Duodenal mucosa (tissue), 2 donors: ENCODE measurements around the gene KCTD14.
"Not testable (repeated sequence)": the region's sequence is repeated elsewhere in the genome, so short reads cannot be mapped to it uniquely, and the experiment has no call there.

Experiments used
- H3K27ac ChIP-seq: one replicate; pipeline ENCODE4 v1.7.0; 2013; ENCODE audit warnings: low read depth, low read length
- H3K27me3 ChIP-seq, 2 donors: one replicate each; pipeline ENCODE4 v1.7.0; 2013; ENCODE audit warnings: low read length in 2 of 2, control low read depth in 1 of 2; ENCODE audit not compliant: insufficient read depth in 2 of 2, control insufficient read depth in 1 of 2
- H3K36me3 ChIP-seq, 2 donors: one replicate each; pipeline ENCODE4 v1.7.0; 2013; ENCODE audit warnings: low read length in 2 of 2, control low read depth in 1 of 2; ENCODE audit not compliant: insufficient read depth in 2 of 2, control insufficient read depth in 1 of 2
- H3K4me1 ChIP-seq, 2 donors: one replicate each; pipeline ENCODE4 v1.7.0; 2013; ENCODE audit warnings: low read length in 2 of 2, control low read depth in 1 of 2; ENCODE audit not compliant: insufficient read depth in 2 of 2, control insufficient read depth in 1 of 2
- H3K4me3 ChIP-seq, 2 donors: one replicate each; pipeline ENCODE4 v1.7.0; 2013; ENCODE audit warnings: low read length in 2 of 2, low read depth in 1 of 2
- H3K9ac ChIP-seq, 2 donors: one replicate each; pipeline ENCODE4 v1.7.0; 2013; ENCODE audit warnings: low read length in 2 of 2, low read depth in 1 of 2
- H3K9me3 ChIP-seq, 2 donors: one replicate each; pipeline ENCODE4 v1.7.0; 2013; ENCODE audit warnings: low read length in 2 of 2, control low read depth in 1 of 2; ENCODE audit not compliant: control insufficient read depth in 1 of 2

The KCTD14 gene

DNA sequence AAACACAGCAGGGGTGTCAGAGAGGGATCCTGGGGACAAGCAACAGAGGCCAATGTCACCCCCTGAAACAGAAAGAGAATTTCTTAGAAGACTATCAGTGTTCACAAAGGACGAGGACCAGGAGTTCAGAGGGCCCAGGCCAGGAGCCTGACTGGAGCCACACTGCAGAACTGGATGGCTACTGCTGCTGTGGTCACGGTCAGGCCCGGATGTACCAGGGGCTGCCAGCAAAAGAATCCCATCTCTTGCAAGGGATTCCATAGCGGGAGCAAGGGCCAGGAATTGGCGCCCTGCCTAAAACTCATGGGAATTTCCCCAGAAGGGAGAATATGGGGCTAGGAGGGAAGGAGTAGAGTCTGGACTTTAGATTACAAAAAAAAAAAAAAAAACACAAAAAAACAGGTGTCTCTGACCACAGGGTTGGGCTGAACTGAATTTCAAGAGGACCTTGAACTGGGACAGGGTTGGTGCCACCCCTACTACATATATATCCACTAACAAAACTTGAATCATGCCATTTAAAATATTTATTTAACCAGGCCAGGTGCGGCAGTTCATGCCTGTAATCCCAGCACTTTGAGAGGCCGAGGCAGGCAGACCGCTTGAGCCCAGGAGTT, 15.7 kb upstream of the KCTD14 start:
- Histone ChIP-seq H3K27ac (no peak overlapping the region), H3K27me3 (no peaks in the 10 kb centered on the region), H3K9ac (no peak overlapping the region), H3K9me3 (no peaks in the 10 kb centered on the region), H3K4me3 (no peak overlapping the region), H3K4me1 (peaks cover 23 to 33% of the 10 kb centered on the region in 2 donors), H3K36me3 (no peaks in the 10 kb centered on the region)

- Histone ChIP-seq H3K27me3 (no peaks in the 10 kb centered on the region), H3K9me3 (no peaks in the 10 kb centered on the region), H3K36me3 (no peaks in the 10 kb centered on the region), H3K4me3 (no peak overlapping the region), H3K9ac (no peak overlapping the region), H3K27ac (no peak overlapping the region), H3K4me1 (peaks cover 23 to 33% of the 10 kb centered on the region in 2 donors)
Observed at GRCh38 chr11:78037825-78038620, 14.9 kb upstream of the KCTD14 start.

- H3K4me3 ChIP-seq, result no peak overlapping the region
- no peak overlapping the region for H3K27ac ChIP-seq
- H3K9ac ChIP-seq, result no peak overlapping the region
- no peaks in the 10 kb centered on the region for H3K36me3 ChIP-seq
- peaks cover 23 to 33% of the 10 kb centered on the region in 2 donors for H3K4me1 ChIP-seq
- no peaks in the 10 kb centered on the region for H3K27me3 ChIP-seq
- no peaks in the 10 kb centered on the region for H3K9me3 ChIP-seq
Observed at GRCh38 chr11:78037056-78037455, 14.0 kb upstream of the KCTD14 start.

GRCh38 chr11:78036313-78036712, 13.2 kb upstream of the KCTD14 start:
- no peak overlapping the region for H3K4me3 ChIP-seq
- no peaks in the 10 kb centered on the region for H3K9me3 ChIP-seq
- no peaks in the 10 kb centered on the region for H3K27me3 ChIP-seq
- no peak overlapping the region for H3K27ac ChIP-seq
- H3K4me1 ChIP-seq, result peaks cover 27 to 35% of the 10 kb centered on the region in 2 donors
- no peaks in the 10 kb centered on the region for H3K36me3 ChIP-seq
- H3K9ac ChIP-seq, result no peak overlapping the region

GRCh38 chr11:78034623-78035022, 11.5 kb upstream of the KCTD14 start:
- Histone ChIP-seq H3K9me3 (no peaks in the 10 kb centered on the region), H3K4me3 (no peak overlapping the region), H3K9ac (no peak overlapping the region), H3K27ac (no peak overlapping the region), H3K36me3 (no peaks in the 10 kb centered on the region), H3K27me3 (no peaks in the 10 kb centered on the region), H3K4me1 (peaks cover 27 to 31% of the 10 kb centered on the region in 2 donors)

- H3K36me3 ChIP-seq, result no peaks in the 10 kb centered on the region
- H3K4me3 ChIP-seq, result no peak overlapping the region
- H3K27me3 ChIP-seq, result no peaks in the 10 kb centered on the region
- H3K4me1 ChIP-seq, result peaks cover 16 to 17% of the 10 kb centered on the region in 2 donors
- no peak overlapping the region for H3K9ac ChIP-seq
- H3K27ac ChIP-seq, result no peak overlapping the region
- H3K9me3 ChIP-seq, result no peaks in the 10 kb centered on the region
Observed at GRCh38 chr11:78033040-78033439, 10.0 kb upstream of the KCTD14 start.

DNA sequence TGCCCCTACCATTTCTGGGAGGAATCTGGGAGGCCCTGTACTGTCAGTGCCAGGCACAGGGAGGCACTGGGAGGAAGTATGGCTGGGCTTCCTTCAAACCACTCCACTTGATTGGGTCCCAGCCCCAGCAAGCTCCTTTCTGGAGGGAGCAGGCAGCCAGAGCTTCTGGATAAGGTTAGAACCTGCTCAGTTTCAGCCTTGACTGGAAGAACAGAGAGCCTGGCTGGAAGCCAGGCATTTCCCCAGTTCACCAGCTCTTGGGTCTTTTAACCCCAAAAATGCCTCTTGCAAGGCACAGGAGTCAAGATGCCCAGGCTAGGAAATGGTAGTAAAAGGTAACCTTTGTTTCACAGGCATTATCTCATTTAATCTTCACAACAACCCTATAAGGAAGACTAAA, 9.0 kb upstream of the KCTD14 start:
- Histone ChIP-seq H3K27ac (no peak overlapping the region), H3K9me3 (no peaks in the 10 kb centered on the region), H3K9ac (no peak overlapping the region), H3K4me1 (peaks cover 14% of the 10 kb centered on the region in 2 donors), H3K36me3 (no peaks in the 10 kb centered on the region), H3K4me3 (no peak overlapping the region), H3K27me3 (no peaks in the 10 kb centered on the region)

- no peaks in the 10 kb centered on the region for H3K36me3 ChIP-seq
- H3K9ac ChIP-seq, result no peak overlapping the region
- H3K27ac ChIP-seq, result no peak overlapping the region
- no peaks in the 10 kb centered on the region for H3K9me3 ChIP-seq
- no peaks in the 10 kb centered on the region for H3K27me3 ChIP-seq
- H3K4me1 ChIP-seq, result peaks cover 12 to 13% of the 10 kb centered on the region in 2 donors
- H3K4me3 ChIP-seq, result no peak overlapping the region
Observed at GRCh38 chr11:78031629-78032028, 8.6 kb upstream of the KCTD14 start.

- H3K36me3 ChIP-seq, result no peaks in the 10 kb centered on the region
- H3K27ac ChIP-seq, result no peak overlapping the region
- H3K9ac ChIP-seq, result no peak overlapping the region
- H3K9me3 ChIP-seq, result no peaks in the 10 kb centered on the region
- no peaks in the 10 kb centered on the region for H3K27me3 ChIP-seq
- no peak overlapping the region for H3K4me3 ChIP-seq
- peaks cover 12 to 13% of the 10 kb centered on the region in 2 donors for H3K4me1 ChIP-seq
Observed at GRCh38 chr11:78030429-78031325, 7.6 kb upstream of the KCTD14 start.

GRCh38 chr11:78028423-78028822, 5.3 kb upstream of the KCTD14 start:
- H3K4me1 ChIP-seq, result peaks cover 12 to 13% of the 10 kb centered on the region in 2 donors
- not testable (repeated sequence) for H3K4me3 ChIP-seq, H3K9me3 ChIP-seq, H3K36me3 ChIP-seq, H3K9ac ChIP-seq, H3K27me3 ChIP-seq, H3K27ac ChIP-seq
